Esophagus muscularis mucosa (tissue), 4 donors: ENCODE data around the gene LCE1D. TPM values are rescaled to one million over a fixed set of nuclear protein-coding genes. Genes with fewer than 3 reads are reported as not detected.

Experiments used
- DNase-seq: peaks from one replicate; pipeline ENCODE4 v3.0.0-alpha.2; 2017; ENCODE audit errors: extremely low spot score
- H3K27ac ChIP-seq, 4 donors: fragments of 200-600 bp; sonication (generic); replicated peaks in 1 of 4; 1 replicate in 3 of 4; 2 replicates in 1 of 4; pipeline ENCODE4 v1.5.1; 2016 to 2019; ENCODE audit warnings: mild to moderate bottlenecking in 1 of 4
- H3K27me3 ChIP-seq, 4 donors: fragments of 200-600 bp; sonication (generic); one replicate each; pipeline versions ENCODE4 v1.5.1 to v1.6.0; 2016 to 2019
- H3K36me3 ChIP-seq, 4 donors: fragments of 200-600 bp; sonication (generic); one replicate each; pipeline ENCODE4 v1.5.1; 2016 to 2019
- H3K4me1 ChIP-seq, 4 donors: fragments of 200-600 bp; sonication (generic); one replicate each; pipeline ENCODE4 v1.5.1; 2016 to 2019
- H3K4me3 ChIP-seq, 4 donors: fragments of 200-600 bp; sonication (generic); 1 replicate in 2 of 4; 2 replicates in 2 of 4; pipeline ENCODE4 v1.5.1; 2016 to 2019; ENCODE audit warnings: mild to moderate bottlenecking in 4 of 4, moderate library complexity in 1 of 4
- H3K9me3 ChIP-seq, 4 donors: fragments of 200-600 bp; sonication (generic); 1 replicate in 3 of 4; 2 replicates in 1 of 4; pipeline ENCODE4 v1.5.1; 2016 to 2019
- EP300 ChIP-seq: sonication (generic); formaldehyde crosslinking; IDR thresholded peaks from one replicate; pipeline ENCODE4 v1.6.1; 2017; ENCODE audit warnings: antibody characterized with exemption
- POLR2A ChIP-seq: fragments of 450-650 bp; IDR thresholded peaks from one replicate; pipeline ENCODE4 v1.6.1; 2017; ENCODE audit warnings: antibody characterized with exemption, moderate library complexity, mild to moderate bottlenecking, low read depth
- POLR2AphosphoS5 ChIP-seq, 2 donors: sonication (generic); formaldehyde crosslinking; IDR thresholded peaks; one replicate each; pipeline ENCODE4 v1.6.1; 2017; ENCODE audit warnings: antibody characterized with exemption in 2 of 2
- WGBS: methylation state at CpG from one replicate; pipeline ENCODE4 v1.1.5; 2018; 5-methylcytosine and 5-hydroxymethylcytosine counted together
- intact Hi-C: fragments of 100-400 bp; cut with DNase I; formaldehyde crosslinking; loops from one replicate; pipeline ENCODE4 v1.15.1; 2023
- total RNA-seq, 4 donors: library from RNA; depleted of rRNA; stranded (reverse); fragments of >200 nt; gene quantifications; one replicate each; pipeline versions ENCODE4 v1.1.0 to v1.2.1, GENCODE V29; 2016
- TF ChIP-seq, protein P1 (sequence below), 3 experiments: fragments of 200-600 bp in 2 of 3; fragments of 450-650 bp in 1 of 3; sonication (generic) in 2 of 3; IDR thresholded peaks; one replicate each; pipeline ENCODE4 v1.5.1; 2017 to 2019; ENCODE audit warnings: antibody characterized with exemption in 3 of 3, mild to moderate bottlenecking in 2 of 3, moderate library complexity in 1 of 3

LCE1D gene
- total RNA-seq, 4 donors from 2014 or later = not detected

DNA sequence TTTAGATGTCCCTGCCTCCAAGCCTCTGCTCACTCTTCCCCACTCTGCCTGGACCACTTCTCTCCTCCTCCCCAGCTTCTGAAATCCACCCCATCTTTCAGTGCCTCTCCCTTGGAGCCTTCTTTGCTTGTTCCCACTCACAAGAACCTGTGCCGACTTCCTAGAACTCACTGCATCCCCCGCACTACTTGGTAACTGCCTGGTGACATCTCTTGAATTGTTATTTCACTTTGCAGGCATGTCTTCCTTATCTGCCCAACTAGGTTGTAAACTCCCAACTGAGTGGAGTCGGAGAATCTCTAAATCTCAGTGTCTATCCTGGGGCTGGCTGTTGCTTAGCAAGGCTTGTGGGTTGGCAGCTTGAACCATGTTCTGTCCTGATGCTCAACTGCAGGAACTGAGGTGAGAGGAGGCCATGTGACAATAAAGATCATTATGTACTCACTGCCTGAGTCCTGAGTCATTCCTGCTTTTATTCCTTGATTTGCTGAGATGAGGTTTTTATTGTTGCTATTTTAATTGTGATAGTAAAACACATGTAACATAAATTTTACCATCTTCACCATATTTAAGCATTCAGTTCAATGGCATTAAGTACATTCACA is 34.8 kb upstream of the LCE1D start:
- WGBS = 82% methylated on average over 3 of the region's 3 CpGs
- H3K9me3 ChIP-seq = no peaks in the 10 kb centered on the region
- TF ChIP-seq EP300 (no peak), POLR2AphosphoS5 (IDR thresholded peaks at IDR 0.05) (no peak), POLR2A (no peak)
- TF ChIP-seq, protein P1, sequence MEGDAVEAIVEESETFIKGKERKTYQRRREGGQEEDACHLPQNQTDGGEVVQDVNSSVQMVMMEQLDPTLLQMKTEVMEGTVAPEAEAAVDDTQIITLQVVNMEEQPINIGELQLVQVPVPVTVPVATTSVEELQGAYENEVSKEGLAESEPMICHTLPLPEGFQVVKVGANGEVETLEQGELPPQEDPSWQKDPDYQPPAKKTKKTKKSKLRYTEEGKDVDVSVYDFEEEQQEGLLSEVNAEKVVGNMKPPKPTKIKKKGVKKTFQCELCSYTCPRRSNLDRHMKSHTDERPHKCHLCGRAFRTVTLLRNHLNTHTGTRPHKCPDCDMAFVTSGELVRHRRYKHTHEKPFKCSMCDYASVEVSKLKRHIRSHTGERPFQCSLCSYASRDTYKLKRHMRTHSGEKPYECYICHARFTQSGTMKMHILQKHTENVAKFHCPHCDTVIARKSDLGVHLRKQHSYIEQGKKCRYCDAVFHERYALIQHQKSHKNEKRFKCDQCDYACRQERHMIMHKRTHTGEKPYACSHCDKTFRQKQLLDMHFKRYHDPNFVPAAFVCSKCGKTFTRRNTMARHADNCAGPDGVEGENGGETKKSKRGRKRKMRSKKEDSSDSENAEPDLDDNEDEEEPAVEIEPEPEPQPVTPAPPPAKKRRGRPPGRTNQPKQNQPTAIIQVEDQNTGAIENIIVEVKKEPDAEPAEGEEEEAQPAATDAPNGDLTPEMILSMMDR (IDR thresholded peaks at IDR 0.05) = no peak
- DNase-seq = no peak
- no peaks in the 10 kb centered on the region for H3K36me3 ChIP-seq
- no peak overlapping the region for H3K4me3 ChIP-seq
- no peaks in the 10 kb centered on the region for H3K27me3 ChIP-seq
- no peaks in the 10 kb centered on the region for H3K4me1 ChIP-seq
- intact Hi-C loops = no loop called here
- H3K27ac ChIP-seq = no peak overlapping the region

DNA sequence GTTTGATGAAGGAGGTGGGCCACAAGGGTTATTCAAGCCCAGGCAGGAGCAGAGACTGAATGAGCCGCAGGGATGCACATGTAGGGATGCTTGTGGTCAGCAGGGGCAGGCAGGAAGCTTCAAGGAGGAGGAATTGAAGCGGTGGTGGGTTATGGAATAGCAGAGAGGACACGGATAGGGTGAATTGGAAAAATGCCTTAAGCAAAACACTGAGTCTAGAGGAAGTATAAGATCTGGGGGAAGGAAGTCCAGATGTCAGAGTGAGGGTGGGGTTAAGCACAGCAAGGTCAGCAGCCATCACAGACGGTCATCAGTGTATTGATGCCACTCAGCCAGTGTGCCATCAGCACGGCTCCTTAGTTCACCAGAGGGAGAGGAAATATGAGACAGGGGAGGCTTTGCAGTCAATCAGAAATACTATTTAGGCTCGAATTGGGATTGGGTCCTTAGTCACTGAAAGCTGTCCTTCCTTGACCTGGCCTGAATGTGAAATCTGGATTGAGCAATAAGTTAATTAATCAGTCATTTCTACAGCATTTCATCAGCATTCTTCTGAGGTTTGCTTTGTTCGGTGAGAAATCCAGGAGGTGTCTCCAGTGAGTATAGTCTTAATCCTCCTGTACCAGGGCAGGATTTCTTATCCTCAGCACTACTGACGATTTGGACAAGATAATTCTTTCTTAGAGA is 27.5 kb upstream of the LCE1D start:
- no peak for DNase-seq
- intact Hi-C loops = no loop called here
- Histone ChIP-seq H3K4me1 (no peaks in the 10 kb centered on the region), H3K9me3 (no peaks in the 10 kb centered on the region), H3K4me3 (no peak overlapping the region), H3K27ac (no peak overlapping the region), H3K36me3 (no peaks in the 10 kb centered on the region), H3K27me3 (no peaks in the 10 kb centered on the region)
- TF ChIP-seq POLR2A (no peak), EP300 (no peak), POLR2AphosphoS5 (IDR thresholded peaks at IDR 0.05) (no peak)
- TF ChIP-seq, protein P1 (IDR thresholded peaks at IDR 0.05) = no peak
- WGBS = 68% methylated on average over 8 of the region's 8 CpGs

DNA sequence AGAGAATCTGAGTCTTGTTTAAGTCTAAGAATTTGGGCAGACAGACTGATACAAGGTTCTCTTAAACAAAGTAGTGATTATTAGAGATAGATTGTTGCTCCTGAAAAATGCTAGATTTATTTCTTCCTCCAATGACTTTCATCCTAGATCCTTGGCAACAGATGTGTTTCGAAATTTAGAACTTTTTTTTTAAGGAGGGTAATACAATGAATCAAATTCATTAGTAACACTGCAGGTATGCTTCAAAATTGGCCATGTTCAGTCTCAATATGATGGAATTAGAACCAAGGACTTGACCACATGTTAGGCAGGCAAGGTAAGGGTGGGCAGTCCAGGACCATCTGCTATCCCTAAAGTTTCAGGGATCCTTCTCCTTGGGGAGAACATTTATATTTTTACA is 26.1 kb upstream of the LCE1D start:
- Histone ChIP-seq H3K4me1 (no peaks in the 10 kb centered on the region), H3K36me3 (no peaks in the 10 kb centered on the region), H3K4me3 (no peak overlapping the region), H3K9me3 (no peaks in the 10 kb centered on the region), H3K27ac (no peak overlapping the region), H3K27me3 (no peaks in the 10 kb centered on the region)
- intact Hi-C loops = no loop called here
- WGBS = 87% methylated on average over 1 of the region's 1 CpG
- DNase-seq = no peak
- TF ChIP-seq, protein P1 (IDR thresholded peaks at IDR 0.05) = no peak
- TF ChIP-seq POLR2A (no peak), EP300 (no peak), POLR2AphosphoS5 (IDR thresholded peaks at IDR 0.05) (no peak)

DNA sequence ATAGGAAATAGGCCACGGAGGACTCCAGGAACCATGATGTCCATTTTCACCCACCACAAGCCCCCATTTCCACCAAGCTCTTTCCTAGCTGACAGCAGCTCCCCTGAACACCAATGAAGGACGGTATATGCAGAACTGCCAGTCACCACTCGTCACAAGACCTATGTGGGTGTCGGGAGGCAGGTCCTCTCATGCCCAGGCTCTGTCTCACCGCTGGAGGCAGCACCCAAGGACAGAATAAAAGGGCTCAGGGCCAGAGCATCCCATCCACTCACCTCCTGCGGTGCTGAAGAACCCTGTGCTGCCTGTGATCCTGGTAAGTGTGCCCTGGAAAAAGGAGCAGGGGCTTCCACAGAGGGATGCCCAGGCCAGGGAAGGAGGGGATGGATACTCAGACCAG is 21.6 kb upstream of the LCE1D start, which contains the start of gene LCE1F:
TSS of gene LCE1F (plus strand) at position 266 of the 400 bp plus-strand sequence. CDS start 1,232 bp downstream, outside the sequence.
- peaks cover 0 to 4% (median 0%) of the 10 kb centered on the region in 4 donors for H3K27me3 ChIP-seq
- H3K27ac ChIP-seq = no peak within 1 kb of the TSS
- H3K4me1 ChIP-seq = no peaks in the 10 kb centered on the region
- H3K4me3 ChIP-seq = no peak within 1 kb of the TSS
- TF ChIP-seq, protein P1 (IDR thresholded peaks at IDR 0.05) = no peak
- TF ChIP-seq POLR2AphosphoS5 (IDR thresholded peaks at IDR 0.05) = no peak
- TF ChIP-seq POLR2A = no peak
- no peak for TF ChIP-seq EP300
- no peaks in the 10 kb centered on the region for H3K9me3 ChIP-seq
- 77% methylated on average over 6 of the region's 6 CpGs for WGBS
- H3K36me3 ChIP-seq = no peaks in the 10 kb centered on the region
- no peak for DNase-seq
- intact Hi-C loops = no loop called here
